CD4-positive, alpha-beta T cell treated with Interleukin-4 for 4 hours (primary cell): Measurements from ENCODE around the gene MCF2L.
"Not testable (repeated sequence)": the region's sequence is repeated elsewhere in the genome, so short reads cannot be mapped to it uniquely, and the experiment has no call there.

Experiments used
- DNase-seq: peaks from one replicate; pipeline ENCODE4 v3.0.0-alpha.2; 2020

The MCF2L gene

GRCh38 chr13:113018676-113019465 is 49.9 kb downstream of the MCF2L start:
- DNase-seq = no peak

- DNase-seq = no peak
These were observed 51.5 kb downstream of the MCF2L start for GRCh38 chr13:113020323-113021080.

GRCh38 chr13:113021391-113021790 is 52.4 kb downstream of the MCF2L start:
- no peak for DNase-seq

GRCh38 chr13:113021811-113022210 is 52.8 kb downstream of the MCF2L start:
- no peak for DNase-seq

GRCh38 chr13:113022391-113022744 is 53.4 kb downstream of the MCF2L start:
- no peak for DNase-seq

GRCh38 chr13:113022745-113023574 is 53.9 kb downstream of the MCF2L start:
- no peak for DNase-seq

- no peak for DNase-seq
These were observed 54.8 kb downstream of the MCF2L start for GRCh38 chr13:113023694-113024430.

GRCh38 chr13:113024466-113024865 is 55.5 kb downstream of the MCF2L start:
- no peak for DNase-seq

- no peak for DNase-seq
These were observed 57.4 kb downstream of the MCF2L start for GRCh38 chr13:113026391-113026910.

- DNase-seq = no peak
These were observed 58.1 kb downstream of the MCF2L start for GRCh38 chr13:113027095-113027494.

GRCh38 chr13:113027566-113027965 is 58.6 kb downstream of the MCF2L start:
- no peak for DNase-seq

- no peak for DNase-seq
These were observed 59.5 kb downstream of the MCF2L start for GRCh38 chr13:113028336-113029060.

- DNase-seq = no peak
These were observed 60.0 kb downstream of the MCF2L start for GRCh38 chr13:113029061-113029445.

GRCh38 chr13:113029487-113030258 is 60.7 kb downstream of the MCF2L start:
- DNase-seq = peak; percentile 29

- DNase-seq = not testable (repeated sequence)
These were observed 61.2 kb downstream of the MCF2L start for GRCh38 chr13:113030259-113030640.

- no peak for DNase-seq
These were observed 62.5 kb downstream of the MCF2L start for GRCh38 chr13:113031465-113031864.

GRCh38 chr13:113032291-113032690 is 63.3 kb downstream of the MCF2L start:
- DNase-seq = no peak

GRCh38 chr13:113033054-113033850 is 64.2 kb downstream of the MCF2L start:
- no peak for DNase-seq

GRCh38 chr13:113034451-113035212 is 65.6 kb downstream of the MCF2L start:
- DNase-seq = no peak
